ENCODE measurements around the gene SEMA5B.
A peak's percentile ranks its signal among the peaks of the same experiment; 100 is the strongest.

Gene SEMA5B

GRCh38 chr3:122864498-122864897 is 163.1 kb downstream of the SEMA5B start:
- Histone ChIP-seq H3K4ac (ENCODE audit: low read depth, low read length) (no peak overlapping the region), H3K9me3 (ENCODE audit: insufficient read depth, low read depth, low read length) (no peaks in the 10 kb centered on the region), H3K4me3 (ENCODE audit: low read depth, low read length) (no peak overlapping the region), H2BK5ac (ENCODE audit: low read depth, low read length, poor library complexity) (no peak overlapping the region), H3K36me3 (ENCODE audit: control insufficient read depth in 1 of 2, insufficient read depth in 2 of 2, low read length in 2 of 2) (peaks cover 0 to 2% of the 10 kb centered on the region in 2 experiments), H3K79me1 (ENCODE audit: low read length) (no peaks in the 10 kb centered on the region), H3K4me2 (ENCODE audit: low read length) (no peak overlapping the region), H3K14ac (ENCODE audit: low read length) (no peak overlapping the region), H2AFZ (ENCODE audit: insufficient read depth, low read length, poor library complexity) (no peak overlapping the region), H3K79me2 (ENCODE audit: control insufficient read depth, insufficient read depth, low read length, poor library complexity) (no peaks in the 10 kb centered on the region), H3K18ac (ENCODE audit: low read length) (no peak overlapping the region), H3K9ac (ENCODE audit: low read length) (no peak overlapping the region), H3K27me3 (ENCODE audit: insufficient read depth, low read length) (no peaks in the 10 kb centered on the region), H4K12ac (ENCODE audit: low read depth, low read length) (no peak overlapping the region), H4K91ac (ENCODE audit: low read depth, low read length) (no peak overlapping the region), H4K8ac (ENCODE audit: low read depth, low read length) (no peak overlapping the region), H2BK120ac (ENCODE audit: insufficient read depth, low read length, poor library complexity) (no peak overlapping the region), H2AK5ac (ENCODE audit: low read length) (no peak overlapping the region), H3K4me1 (ENCODE audit: control insufficient read depth in 1 of 2, insufficient read depth in 2 of 2, low read length in 2 of 2) (no peaks in the 10 kb centered on the region), H3K27ac (ENCODE audit: low read depth, low read length) (no peak overlapping the region), H3K23ac (ENCODE audit: low read length) (no peak overlapping the region), H2BK12ac (ENCODE audit: low read length) (no peak overlapping the region)
- DNase-seq: peak; percentile 20 to 25

DNA sequence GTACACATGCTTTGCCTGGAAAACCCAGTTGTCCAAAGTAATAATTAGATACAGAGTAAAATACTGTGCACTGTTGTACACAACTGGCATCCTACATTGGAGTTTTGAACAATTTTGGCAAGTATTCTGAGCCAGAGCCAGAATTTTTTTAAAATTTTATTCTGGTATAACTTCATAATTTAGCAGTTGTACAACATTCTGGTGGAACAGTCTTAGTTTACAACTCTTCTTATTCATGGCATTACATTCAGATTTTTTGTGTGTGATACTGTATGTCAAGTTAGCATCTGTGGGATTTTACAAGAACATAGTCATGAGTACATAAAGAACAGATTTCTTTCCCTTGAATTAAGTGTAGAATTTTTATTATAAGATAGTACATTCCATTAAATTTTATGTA is 165.2 kb downstream of the SEMA5B start:
- H3K79me2 ChIP-seq (ENCODE audit: control insufficient read depth, insufficient read depth, low read length, poor library complexity): no peaks in the 10 kb centered on the region
- no peak overlapping the region for H2BK5ac ChIP-seq (ENCODE audit: low read depth, low read length, poor library complexity)
- H3K79me1 ChIP-seq (ENCODE audit: low read length): no peaks in the 10 kb centered on the region
- no peak overlapping the region for H3K14ac ChIP-seq (ENCODE audit: low read length)
- H2AFZ ChIP-seq (ENCODE audit: insufficient read depth, low read length, poor library complexity): no peak overlapping the region
- H3K4me3 ChIP-seq (ENCODE audit: low read depth, low read length): no peak overlapping the region
- H4K91ac ChIP-seq (ENCODE audit: low read depth, low read length): no peak overlapping the region
- H3K36me3 ChIP-seq (ENCODE audit: control insufficient read depth in 1 of 2, insufficient read depth in 2 of 2, low read length in 2 of 2): peaks cover 0 to 2% of the 10 kb centered on the region in 2 experiments
- H4K12ac ChIP-seq (ENCODE audit: low read depth, low read length): no peak overlapping the region
- no peak overlapping the region for H3K4me2 ChIP-seq (ENCODE audit: low read length)
- no peak overlapping the region for H2AK5ac ChIP-seq (ENCODE audit: low read length)
- no peak overlapping the region for H3K9ac ChIP-seq (ENCODE audit: low read length)
- H3K9me3 ChIP-seq (ENCODE audit: insufficient read depth, low read depth, low read length): no peaks in the 10 kb centered on the region
- no peaks in the 10 kb centered on the region for H3K4me1 ChIP-seq (ENCODE audit: control insufficient read depth in 1 of 2, insufficient read depth in 2 of 2, low read length in 2 of 2)
- H3K18ac ChIP-seq (ENCODE audit: low read length): no peak overlapping the region
- H3K23ac ChIP-seq (ENCODE audit: low read length): no peak overlapping the region
- H2BK120ac ChIP-seq (ENCODE audit: insufficient read depth, low read length, poor library complexity): no peak overlapping the region
- H3K27ac ChIP-seq (ENCODE audit: low read depth, low read length): no peak overlapping the region
- H3K27me3 ChIP-seq (ENCODE audit: insufficient read depth, low read length): no peaks in the 10 kb centered on the region
- H2BK12ac ChIP-seq (ENCODE audit: low read length): no peak overlapping the region
- no peak overlapping the region for H4K8ac ChIP-seq (ENCODE audit: low read depth, low read length)
- no peak overlapping the region for H3K4ac ChIP-seq (ENCODE audit: low read depth, low read length)
- DNase-seq: no peak
